ENCODE results near the gene VTI1A.

GRCh38 chr10:112722758-112723157, 275.7 kb downstream of the VTI1A start:
- TF ChIP-seq CTCF (IDR thresholded peaks at IDR 0.05): no peak
- TF ChIP-seq POLR2A (IDR thresholded peaks at IDR 0.05): no peak

Data from adrenal gland (tissue), 5 donors.